ENCODE results near the gene AQP4.

Gene AQP4, protein sequence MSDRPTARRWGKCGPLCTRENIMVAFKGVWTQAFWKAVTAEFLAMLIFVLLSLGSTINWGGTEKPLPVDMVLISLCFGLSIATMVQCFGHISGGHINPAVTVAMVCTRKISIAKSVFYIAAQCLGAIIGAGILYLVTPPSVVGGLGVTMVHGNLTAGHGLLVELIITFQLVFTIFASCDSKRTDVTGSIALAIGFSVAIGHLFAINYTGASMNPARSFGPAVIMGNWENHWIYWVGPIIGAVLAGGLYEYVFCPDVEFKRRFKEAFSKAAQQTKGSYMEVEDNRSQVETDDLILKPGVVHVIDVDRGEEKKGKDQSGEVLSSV

DNA sequence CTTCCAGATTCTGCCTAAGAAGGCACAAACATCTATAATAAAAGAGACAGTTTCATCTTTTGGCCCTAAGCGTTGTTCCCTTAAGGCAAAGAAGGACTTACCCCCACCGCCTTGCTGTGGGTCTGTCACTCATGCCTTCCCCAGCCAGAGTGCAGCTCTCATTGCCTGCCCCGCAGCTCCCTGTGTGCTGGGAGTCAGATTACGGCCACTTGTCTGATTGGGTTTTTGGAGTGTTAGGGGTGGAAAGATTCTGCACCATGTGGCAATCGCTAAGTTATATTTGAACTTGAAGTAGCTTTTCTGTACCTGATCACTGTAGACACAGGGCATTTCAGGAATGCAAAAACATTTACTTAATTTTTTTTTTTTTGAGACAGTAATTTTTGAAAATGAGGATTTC lies at the start of gene AQP4:
Gene AQP4 (minus strand): TSS at position 151 of the 400 bp plus-strand sequence. CDS start 18 bp downstream, at position 133.
- DNase-seq, result no peak

DNA sequence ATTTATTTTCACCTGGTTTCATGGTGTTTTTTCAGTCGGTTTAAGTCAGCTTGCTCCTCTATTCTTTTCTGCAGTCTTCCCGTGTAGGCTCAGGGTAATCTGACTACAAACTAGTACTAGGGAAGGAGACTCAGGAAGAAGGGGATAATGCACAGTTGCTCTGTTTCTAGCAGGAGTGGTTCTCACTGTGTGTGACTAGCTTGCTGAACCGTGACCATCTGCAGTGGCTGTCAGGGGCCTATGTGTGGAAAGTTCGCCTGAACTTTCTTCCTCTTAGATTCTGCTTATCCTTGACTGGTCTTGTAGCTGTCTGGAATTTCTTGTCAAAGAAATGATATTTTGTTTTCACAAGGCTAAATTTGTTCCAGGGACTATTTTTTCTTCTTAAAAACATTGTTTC lies 46.3 kb upstream of the AQP4 start:
- no peak for DNase-seq

DNA sequence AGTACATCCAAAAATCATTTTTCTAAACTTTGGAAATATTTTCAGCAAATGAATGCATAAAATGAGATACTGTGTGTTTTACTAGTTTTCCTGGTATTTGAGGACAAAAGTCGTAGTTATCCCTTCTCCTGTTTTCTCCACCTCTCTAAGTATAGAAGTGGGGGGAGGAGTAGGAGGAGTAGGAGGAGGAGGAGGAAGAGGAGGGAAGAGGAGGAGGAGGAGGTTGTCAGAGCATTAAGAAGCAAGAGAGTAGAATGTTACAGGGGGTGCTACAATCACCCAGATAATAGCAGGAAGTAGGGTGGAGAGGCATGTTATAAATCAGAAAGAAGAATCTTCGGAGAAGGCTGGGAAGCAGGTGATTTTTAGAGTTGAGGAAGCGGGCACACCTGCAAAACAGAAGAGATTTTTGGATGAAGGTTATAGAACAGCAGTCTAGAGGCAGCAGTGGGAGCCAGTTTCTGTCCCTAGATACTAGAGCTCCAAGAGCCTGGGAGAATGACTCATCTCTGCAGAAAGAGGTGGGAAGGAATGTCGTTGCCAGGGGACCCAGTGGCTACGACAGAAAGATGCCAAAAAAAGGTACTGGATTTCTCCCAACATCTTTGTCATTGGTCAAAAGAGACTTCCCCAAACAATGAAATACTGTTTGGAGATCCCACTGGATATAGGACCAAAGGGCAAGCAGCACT lies 44.2 kb upstream of the AQP4 start:
- DNase-seq, result no peak

DNA sequence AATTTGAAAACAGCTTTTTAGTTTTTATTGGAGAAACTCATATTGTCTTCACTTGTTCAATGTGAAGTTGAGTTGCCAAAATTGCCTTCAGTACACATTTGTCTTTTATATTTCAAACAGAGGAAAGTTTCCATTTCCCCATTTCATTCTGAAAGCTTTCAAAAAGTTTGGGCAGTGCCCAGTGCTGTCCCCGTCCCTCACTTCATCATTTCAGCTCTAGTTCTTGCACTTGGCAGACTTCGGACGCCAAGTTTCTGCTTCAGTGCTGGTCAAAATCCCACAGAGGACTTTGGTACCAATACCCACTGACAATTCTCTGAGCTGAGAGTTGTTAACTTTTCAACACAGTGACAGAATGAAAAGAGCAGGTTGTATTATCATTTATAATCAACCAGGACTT lies 43.4 kb upstream of the AQP4 start:
- DNase-seq, result no peak

DNA sequence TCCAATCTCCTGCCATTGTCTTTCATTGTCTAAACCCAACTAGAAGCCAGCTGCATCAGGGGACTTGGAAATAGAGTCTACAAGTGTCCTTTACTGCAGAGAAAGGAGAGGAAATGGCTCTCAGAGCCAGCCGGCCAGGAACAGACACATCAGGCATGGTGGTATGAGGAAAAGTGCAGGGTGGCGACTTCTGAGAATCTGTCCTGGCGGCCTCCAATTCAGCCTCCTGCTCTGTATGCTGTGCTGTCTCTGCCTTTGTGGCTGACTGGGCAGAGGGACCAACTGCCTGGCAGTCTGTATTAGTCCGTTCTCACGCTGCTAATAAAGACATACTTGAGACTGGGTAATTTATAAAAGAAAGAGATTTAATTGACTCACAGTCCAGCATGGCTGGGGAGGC lies 36.8 kb upstream of the AQP4 start:
- no peak for DNase-seq

DNA sequence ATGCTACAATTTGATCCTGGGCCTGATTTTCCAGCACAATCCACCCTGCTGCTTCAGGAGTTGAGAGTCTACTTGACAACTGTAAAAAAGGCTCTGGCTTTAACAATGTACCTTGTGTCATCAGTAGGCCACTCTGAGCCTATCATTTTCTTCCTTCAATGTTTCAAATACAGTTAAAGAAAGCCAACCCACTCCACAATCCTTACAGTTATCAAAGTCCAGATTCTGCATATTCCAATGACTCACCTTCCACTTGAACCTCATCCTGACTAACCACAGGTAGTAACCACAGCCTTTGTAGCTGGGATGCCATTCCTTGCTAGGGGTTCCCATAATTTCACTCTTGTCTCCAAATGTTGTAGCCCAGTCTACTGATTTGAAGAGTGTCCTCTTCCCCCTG lies 35.5 kb upstream of the AQP4 start:
- DNase-seq, result no peak

DNA sequence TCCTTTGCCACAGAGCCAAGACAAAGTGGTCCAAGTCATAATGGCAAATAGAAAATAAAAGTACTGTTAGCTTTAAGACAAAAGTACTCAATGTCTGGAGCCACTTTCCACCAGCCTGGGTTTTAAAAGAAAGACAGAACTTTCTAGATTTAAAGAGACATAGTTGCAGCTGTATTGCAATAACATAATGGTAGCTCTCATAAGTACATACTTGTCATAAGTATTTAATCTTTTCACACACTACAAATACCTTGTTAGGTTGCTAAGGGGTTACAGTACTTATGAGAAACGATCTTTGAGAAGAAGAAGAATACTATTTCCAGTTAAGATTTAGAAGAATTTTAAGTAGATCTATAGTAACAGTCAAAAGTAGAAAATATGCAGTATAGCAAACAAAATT lies 28.9 kb upstream of the AQP4 start:
- no peak for DNase-seq

DNA sequence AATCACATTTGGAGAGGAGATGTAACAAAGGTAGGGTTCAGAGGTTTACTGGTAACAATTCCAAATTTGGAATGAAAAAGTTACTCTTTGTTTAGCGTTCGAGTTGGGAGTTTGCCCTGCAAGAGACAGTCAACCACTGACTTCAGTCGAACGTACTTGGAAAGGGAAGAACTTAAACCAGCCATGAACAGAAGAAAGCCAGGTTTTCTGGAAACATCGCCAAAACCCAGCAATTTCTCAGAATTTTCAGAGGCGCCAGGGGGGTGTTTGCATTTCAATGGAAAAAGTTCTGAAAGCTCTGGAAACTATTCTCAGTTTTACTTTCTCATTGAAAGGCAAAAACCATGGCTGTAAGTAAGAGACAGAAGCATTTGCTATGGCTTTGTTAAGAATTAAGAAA lies 28.5 kb upstream of the AQP4 start:
- DNase-seq, result no peak

DNA sequence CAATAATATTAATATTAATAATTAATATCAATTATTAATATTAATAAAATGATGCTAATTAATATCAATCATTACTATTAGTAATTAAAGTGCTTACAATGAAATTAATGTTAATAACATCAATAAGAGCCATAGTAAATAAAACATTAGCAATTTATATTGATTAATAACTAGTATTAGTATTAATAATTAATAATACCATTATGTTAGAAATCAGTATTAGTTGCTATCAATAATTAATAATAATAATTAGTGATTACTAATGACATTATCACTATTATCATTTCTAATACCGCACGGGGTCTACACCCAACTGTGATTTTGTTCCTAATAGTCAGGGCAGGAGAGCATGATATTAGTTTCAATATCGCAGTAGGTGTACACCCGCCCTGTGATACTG lies 22.8 kb upstream of the AQP4 start:
- DNase-seq, result no peak

DNA sequence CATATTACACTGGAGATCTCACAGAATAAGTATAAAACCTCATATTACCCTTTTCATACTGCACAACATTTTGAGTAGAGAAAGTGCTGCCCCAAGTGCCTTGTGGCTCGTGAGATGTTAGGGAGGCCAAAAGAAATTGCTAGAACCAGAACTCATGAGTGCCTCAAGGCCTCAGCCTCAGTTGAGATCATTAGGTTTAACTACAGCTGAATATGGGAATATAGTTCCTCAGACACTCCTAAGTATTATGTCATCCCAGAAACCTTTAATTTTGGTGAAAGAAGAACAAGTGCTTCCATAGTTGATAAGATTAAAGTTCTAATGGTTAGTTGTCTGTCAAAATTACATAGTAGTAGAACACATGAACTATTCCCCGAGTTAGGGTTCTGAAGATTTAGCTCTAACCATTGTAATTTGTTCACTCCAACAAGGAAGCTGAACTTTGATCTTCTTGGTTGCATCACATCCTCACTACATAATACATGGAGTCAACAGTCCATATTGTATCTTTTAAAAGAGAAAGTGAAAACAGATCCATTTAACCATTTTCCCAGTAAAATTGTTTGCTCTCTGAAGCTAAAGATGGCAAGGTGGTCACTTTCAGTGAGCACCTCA lies 9.6 kb upstream of the AQP4 start:
- DNase-seq, result no peak

DNA sequence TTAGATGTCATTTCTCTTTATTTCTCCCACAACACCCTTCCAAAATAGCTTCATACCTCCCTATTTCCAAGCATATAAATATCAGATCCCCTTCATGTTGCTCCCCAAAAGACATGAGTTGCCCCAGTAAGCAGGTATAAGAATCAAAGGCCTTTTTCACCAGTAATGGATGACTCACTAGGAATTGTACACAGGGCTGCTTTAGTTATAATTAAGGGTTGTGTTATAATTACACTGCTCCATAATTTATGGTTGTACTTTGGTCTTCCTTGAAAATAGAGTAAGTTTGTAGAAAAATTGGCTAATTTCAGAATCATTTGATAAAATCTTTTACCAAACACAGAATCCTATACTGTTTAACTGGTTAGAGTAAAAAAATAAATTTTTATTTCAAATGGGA lies 8.8 kb upstream of the AQP4 start:
- no peak for DNase-seq

DNA sequence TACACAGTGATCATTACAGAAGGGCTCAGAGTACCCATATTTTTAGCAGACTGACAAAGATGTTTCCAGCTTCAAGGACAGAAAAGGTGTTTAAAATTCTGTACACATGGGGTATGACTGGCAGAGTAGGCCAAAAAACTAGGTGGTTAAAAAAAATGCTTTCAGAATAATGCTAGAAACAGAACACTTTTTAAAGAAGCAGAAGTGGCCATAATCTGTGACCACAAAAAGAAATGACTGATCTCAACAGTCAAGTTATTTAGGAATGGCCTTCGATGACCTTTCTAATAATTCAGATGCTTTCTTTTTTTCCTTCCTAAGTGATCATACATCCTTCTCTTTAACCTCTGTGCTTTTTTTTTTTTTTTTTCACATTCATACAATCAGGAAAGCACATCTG lies 4.1 kb upstream of the AQP4 start:
- no peak for DNase-seq

DNA sequence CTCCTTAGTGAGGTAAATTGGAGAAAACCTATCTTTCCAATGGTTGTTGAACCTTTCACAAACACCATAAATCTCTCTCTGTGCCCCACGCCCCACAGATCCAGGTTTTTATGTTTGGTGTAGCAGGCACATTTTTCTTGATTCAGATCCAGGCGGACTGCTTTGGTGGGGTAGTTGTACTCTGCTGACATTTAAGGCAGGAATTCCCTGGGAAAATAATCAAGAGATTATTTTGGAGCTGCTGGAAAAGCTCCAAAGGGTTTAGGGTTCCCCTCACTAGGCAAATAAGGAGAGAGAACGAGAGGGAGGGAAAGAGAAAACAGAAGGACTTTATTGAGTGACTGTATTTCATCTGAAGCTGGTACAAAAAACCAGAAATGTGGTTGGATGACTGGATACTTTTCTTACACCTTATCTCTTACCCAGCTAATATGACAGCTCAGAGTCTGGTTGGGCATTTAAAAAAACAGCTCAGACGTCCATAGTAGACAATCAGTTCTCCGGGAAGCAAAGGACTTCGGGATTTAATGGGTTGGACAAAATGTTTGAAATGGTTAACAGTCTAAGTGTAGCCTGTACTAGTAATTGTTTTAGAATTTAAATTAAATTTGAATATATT lies 3.6 kb upstream of the AQP4 start:
- DNase-seq, result no peak

DNA sequence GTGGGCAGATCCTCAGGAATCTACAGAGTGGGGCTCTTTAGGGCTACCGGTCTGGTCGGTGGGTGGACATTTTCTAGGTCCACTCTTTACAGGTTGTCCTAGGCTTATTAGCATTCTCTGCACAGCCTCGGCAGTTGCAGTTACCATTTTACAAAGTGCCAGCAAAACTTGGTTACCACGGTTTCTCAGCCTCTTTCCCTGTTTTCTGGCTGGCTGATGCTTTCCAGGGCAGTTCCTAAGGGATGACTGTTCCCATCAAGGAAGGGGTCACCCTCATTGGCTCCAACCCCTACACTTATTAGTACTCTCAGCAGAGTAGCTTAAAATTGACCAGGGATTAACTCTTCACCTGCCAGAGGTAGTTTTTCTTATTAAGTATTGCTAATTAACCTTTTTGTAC lies 2.0 kb upstream of the AQP4 start:
- DNase-seq, result no peak

DNA sequence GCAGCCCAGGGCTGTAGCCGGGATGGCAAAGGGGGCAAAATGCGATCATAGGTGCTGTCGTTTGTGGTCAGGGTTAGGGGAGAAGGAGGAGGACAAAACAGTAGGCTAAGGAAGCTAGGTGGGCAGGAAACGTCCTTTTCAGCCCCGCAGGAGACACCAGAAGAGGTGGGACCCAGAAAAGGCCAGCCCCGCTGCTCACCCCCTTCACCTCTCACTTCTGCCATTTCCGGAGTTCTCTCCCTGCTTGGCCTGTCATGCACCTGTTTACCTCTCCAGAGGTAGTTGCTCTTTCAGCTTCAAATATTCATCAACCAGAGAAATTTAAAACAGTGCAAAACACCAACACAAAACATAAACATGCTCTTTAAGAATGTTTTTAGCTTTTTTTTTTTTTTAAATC lies 849 bp downstream of the AQP4 start:
- DNase-seq, result no peak

DNA sequence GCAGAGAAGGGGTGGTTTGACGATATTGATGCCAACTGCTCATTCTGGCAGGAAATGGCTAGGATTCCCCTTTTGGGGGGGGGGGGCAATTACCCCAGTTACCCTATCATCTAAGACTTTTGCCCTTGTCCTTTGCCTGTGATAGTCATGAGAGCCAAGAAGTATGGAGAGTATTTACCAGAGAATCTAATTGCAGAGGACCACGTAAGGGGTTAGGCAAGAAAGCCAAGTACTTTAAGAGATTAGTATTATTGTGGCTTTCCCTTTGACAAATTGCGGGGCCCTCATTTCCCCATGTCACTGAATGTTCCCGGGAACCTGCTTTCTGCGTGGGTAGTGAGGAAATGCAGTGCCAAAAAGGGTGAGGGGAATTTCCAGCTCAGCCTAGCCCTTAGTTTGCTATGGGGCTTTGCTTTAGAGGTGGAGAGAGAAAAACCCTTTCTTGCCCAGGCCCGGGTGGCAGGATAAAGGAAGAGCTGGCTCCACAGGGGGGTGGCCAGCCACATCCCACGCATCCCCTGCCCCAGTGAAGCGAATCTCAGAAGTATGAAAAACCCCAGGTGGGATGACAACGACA lies 1.5 kb downstream of the AQP4 start:
- DNase-seq, result no peak

DNA sequence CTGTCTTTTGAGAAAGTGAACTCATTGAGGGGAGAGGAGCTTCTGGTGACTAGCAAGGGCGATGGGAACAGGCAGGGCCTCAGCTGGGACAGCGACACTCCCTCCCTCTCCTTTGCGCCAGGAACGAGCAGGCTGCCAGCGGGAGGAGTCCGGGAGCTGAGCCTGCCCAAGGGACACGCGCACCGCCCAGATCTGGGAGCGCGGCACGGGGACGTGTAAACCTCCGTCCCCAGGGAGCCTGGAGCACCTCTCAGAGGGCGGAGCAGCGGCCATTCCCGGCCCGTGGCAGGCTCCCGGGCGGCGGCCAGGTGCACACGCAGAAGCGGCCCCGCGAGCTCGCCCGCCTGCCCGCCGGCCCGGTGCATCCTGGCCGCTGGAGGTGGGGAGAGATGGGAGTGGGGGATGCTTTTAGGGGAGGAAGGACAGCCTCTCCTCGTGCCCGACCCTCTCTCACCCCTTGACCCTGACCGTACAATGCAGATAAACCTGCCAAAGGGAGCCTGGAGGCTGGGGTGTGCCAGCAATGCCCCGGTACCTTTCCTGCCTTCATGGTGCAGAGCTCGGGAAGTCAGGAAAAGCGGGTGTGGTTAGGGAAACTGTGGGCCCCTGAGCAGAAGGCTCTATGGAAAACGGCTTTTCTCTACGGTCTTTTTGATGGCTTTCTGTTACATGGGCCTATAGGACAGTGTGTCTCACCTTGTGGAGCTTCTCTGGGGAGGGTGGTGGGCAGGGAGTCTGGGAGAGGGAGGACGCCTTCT lies 2.2 kb downstream of the AQP4 start:
- DNase-seq, result no peak

DNA sequence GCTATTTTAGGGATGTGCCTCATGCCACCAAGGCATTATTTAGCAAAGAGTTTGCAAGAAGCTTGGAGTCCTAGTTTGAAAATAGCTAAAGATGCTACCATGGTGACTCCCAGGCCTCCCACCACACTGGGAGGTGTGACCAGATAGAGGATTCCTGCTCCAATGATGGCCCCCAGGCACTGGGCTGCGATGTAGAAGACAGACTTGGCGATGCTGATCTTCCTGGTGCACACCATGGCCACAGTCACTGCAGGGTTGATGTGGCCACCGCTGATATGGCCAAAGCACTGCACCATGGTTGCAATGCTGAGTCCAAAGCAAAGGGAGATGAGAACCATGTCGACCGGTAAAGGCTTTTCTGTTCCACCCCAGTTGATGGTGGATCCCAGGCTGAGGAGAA lies 3.4 kb downstream of the AQP4 start:
- DNase-seq, result no peak

DNA sequence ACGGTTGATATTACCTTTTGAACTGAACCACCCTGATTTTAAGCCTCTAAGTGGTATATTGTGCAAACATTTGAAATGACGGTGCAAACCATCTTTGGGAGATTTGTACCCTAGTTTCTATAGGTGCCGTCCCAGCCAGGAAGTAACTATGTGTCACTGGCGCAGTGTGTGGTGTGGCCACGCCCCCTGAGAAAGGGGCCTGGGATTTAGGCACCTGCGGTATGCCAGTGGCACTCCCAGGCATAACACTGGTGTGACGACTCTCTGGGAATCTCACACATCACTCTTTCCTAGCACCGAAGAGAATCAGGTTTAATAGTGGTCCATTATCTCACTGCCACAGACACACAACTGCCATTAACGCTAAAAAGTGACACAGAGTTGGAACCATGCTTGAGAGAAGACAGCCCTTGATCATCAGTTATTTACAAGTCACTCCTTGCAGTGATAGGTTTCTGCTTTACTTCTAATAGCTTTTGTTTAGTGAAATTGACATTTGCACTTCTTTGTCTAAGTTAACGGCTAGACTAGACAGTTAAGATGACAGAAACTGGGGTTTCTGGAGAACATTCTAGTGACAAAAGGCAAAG lies 11.1 kb downstream of the AQP4 start:
- DNase-seq, result no peak

DNA sequence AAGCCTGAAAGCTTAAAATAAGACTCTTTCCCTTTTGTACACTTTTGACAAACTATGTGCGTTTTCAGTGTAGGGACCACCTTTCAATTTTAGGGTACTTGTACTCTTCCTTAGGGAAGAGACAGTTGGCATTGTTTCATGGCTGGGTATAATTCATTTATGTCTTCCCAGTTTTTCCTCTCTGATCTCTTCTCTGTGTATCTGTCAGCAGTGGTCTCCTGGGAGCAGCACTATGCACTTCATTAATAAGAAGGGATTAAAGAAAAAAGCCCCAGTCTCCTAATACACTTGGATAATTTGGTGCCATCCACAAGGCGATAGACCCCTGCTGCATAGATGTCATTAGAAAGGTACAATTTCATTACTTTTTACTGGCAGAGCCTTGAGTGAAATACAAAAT lies 12.1 kb downstream of the AQP4 start:
- no peak for DNase-seq

DNA sequence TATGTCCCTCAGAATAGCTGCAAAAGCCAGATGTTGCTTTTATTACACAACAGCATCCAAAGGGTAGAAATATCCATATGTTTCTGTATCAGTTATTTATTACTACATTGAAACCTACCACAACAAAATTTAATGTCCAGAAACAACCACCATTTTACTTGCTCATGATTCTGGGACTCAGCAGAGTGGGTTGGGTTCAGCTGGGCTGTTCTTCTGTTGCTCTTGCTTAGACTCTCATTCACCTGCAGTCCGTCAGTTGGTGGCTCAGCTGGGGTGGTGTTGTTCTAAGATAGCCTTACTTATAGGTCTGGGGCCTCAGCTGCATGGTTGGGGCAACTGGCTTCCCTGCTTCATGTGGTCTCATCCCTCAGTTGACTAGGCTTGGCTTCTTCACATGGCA lies 21.7 kb downstream of the AQP4 start:
- no peak for DNase-seq

DNA sequence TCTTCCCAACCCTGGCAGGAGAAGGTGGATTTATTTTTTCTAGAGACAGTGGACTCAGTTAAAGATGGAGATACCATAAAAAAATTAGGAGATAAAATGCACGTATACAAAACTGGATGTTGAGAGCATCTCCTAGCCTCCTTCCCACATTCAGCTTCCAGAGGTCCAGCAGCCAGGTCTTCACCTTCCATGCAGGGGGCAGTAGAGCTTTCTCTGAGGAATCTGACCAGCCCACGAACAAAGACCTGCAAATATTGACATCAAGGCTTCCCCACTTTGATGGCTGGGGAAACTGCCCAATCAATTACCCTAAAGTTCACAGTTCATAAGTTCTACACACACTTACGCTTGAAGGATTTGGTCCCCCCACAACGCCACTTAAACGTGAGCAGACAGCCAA lies 24.5 kb downstream of the AQP4 start:
- DNase-seq, result no peak
